GM23338 (cell line): Measurements from ENCODE around the gene PKIB. TPM values are rescaled to one million over a fixed set of nuclear protein-coding genes. Genes with fewer than 3 reads are reported as not detected.

Source experiments
- ATAC-seq: fragments of 200-7000 bp; cut with Tn5 transposase; 3 replicates; pipeline ENCODE4 v1.9.1; 2020
- DNase-seq: peaks from one replicate; pipeline ENCODE4 v3.0.0-alpha.2; 2015; ENCODE audit warnings: low spot score
- H2AFZ ChIP-seq: fragments of 200-600 bp; sonication (generic); 2 replicates; pipeline ENCODE4 v1.8.0; 2016; ENCODE audit warnings: antibody characterized with exemption, mild to moderate bottlenecking, moderate library complexity
- H3F3A ChIP-seq: fragments of 200-600 bp; sonication (generic); replicated peaks from 2 replicates; pipeline ENCODE4 v1.8.0; 2017; ENCODE audit warnings: antibody characterized with exemption, mixed run types, low read depth
- H3K27ac ChIP-seq: fragments of 200-600 bp; sonication (generic); 2 replicates; pipeline ENCODE4 v1.6.1; 2016; ENCODE audit warnings: low read depth
- H3K27me3 ChIP-seq: fragments of 200-600 bp; sonication (generic); 2 replicates; pipeline ENCODE4 v1.8.0; 2016; ENCODE audit warnings: mild to moderate bottlenecking, mixed run types, moderate library complexity; ENCODE audit not compliant: insufficient read depth
- H3K36me3 ChIP-seq: fragments of 200-600 bp; sonication (generic); 2 replicates; pipeline ENCODE4 v1.8.0; 2016; ENCODE audit warnings: mild to moderate bottlenecking; ENCODE audit not compliant: insufficient read depth
- H3K4me1 ChIP-seq: fragments of 200-600 bp; sonication (generic); 2 replicates; pipeline ENCODE4 v1.8.0; 2016; ENCODE audit warnings: mild to moderate bottlenecking, moderate library complexity; ENCODE audit not compliant: insufficient read depth
- H3K4me2 ChIP-seq: fragments of 200-600 bp; sonication (generic); 2 replicates; pipeline ENCODE4 v1.7.1; 2017; ENCODE audit warnings: mixed run types
- H3K4me3 ChIP-seq: fragments of 200-600 bp; sonication (generic); 2 replicates; pipeline ENCODE4 v1.6.1; 2016; ENCODE audit warnings: mixed run types
- H3K79me2 ChIP-seq: fragments of 200-600 bp; sonication (generic); replicated peaks from 2 replicates; pipeline ENCODE4 v1.8.0; 2017; ENCODE audit warnings: mild to moderate bottlenecking; ENCODE audit not compliant: insufficient read depth
- H3K9me2 ChIP-seq: fragments of 200-600 bp; sonication (generic); 2 replicates; pipeline ENCODE4 v1.8.0; 2017; ENCODE audit not compliant: insufficient read depth
- H4K20me1 ChIP-seq: fragments of 200-600 bp; sonication (generic); replicated peaks from 2 replicates; pipeline ENCODE4 v1.8.0; 2017; ENCODE audit warnings: mild to moderate bottlenecking; ENCODE audit not compliant: insufficient read depth
- H3K27ac Mint-ChIP-seq: 2 replicates; pipeline ENCODE4 v1.8.0; 2020; ENCODE audit warnings: inconsistent platforms, mild to moderate bottlenecking, moderate library complexity, mixed read lengths
- H3K27me3 Mint-ChIP-seq: 3 replicates; pipeline ENCODE4 v1.8.0; 2022; ENCODE audit warnings: low read depth, mild to moderate bottlenecking, moderate library complexity, mixed read lengths, inconsistent platforms; ENCODE audit not compliant: insufficient read depth, poor library complexity
- H3K36me3 Mint-ChIP-seq: 3 replicates; pipeline ENCODE4 v1.8.0; 2021; ENCODE audit warnings: low read depth, mild to moderate bottlenecking, inconsistent platforms, moderate library complexity, mixed read lengths
- H3K4me1 Mint-ChIP-seq: 3 replicates; pipeline ENCODE4 v1.8.0; 2020; ENCODE audit warnings: mild to moderate bottlenecking, inconsistent platforms, mixed read lengths
- H3K4me3 Mint-ChIP-seq: 3 replicates; pipeline ENCODE4 v1.8.0; 2021; ENCODE audit warnings: moderate library complexity, mild to moderate bottlenecking, inconsistent platforms, mixed read lengths
- H3K9me3 Mint-ChIP-seq: 3 replicates; pipeline ENCODE4 v1.8.0; 2020; ENCODE audit warnings: moderate library complexity, mild to moderate bottlenecking, inconsistent platforms, mixed read lengths
- CREB1 ChIP-seq: fragments of 250-450 bp; sonication (Bioruptor Pico); IDR thresholded peaks from 2 replicates; pipeline ENCODE4 v1.5.0; 2020; ENCODE audit warnings: low read depth, mild to moderate bottlenecking, moderate library complexity
- EZH2 ChIP-seq: fragments of 200-600 bp; sonication (generic); IDR thresholded peaks from one replicate; pipeline ENCODE4 v1.8.0; 2017; ENCODE audit warnings: antibody characterized with exemption, mild to moderate bottlenecking, low read depth; ENCODE audit not compliant: unreplicated experiment
- EZH2phosphoT487 ChIP-seq: fragments of 200-600 bp; sonication (generic); IDR thresholded peaks from one replicate; pipeline ENCODE4 v1.8.1; 2018; ENCODE audit warnings: antibody characterized with exemption; ENCODE audit not compliant: unreplicated experiment
- JUNB ChIP-seq: IDR thresholded peaks from one replicate; pipeline ENCODE4 v1.6.1; 2016; ENCODE audit warnings: antibody characterized with exemption; ENCODE audit not compliant: unreplicated experiment
- POLR2AphosphoS5 ChIP-seq: IDR thresholded peaks from 2 replicates; pipeline ENCODE4 v1.6.1; 2016; ENCODE audit warnings: antibody characterized with exemption, low read depth
- STAT1 ChIP-seq: IDR thresholded peaks from one replicate; pipeline ENCODE4 v1.6.1; 2016; ENCODE audit warnings: antibody characterized with exemption; ENCODE audit not compliant: unreplicated experiment
- ZNF114 ChIP-seq: fragments of 250-450 bp; sonication (Bioruptor Pico); IDR thresholded peaks from 2 replicates; pipeline ENCODE4 v1.5.0; 2020; ENCODE audit warnings: mild to moderate bottlenecking, moderate library complexity
- ZNF331 ChIP-seq: fragments of 250-450 bp; sonication (Bioruptor Pico); IDR thresholded peaks from 2 replicates; pipeline ENCODE4 v1.5.0; 2020; ENCODE audit warnings: low read depth, mild to moderate bottlenecking, moderate library complexity
- ZNF462 ChIP-seq: fragments of 250-450 bp; sonication (Bioruptor Pico); IDR thresholded peaks from 2 replicates; pipeline ENCODE4 v1.5.0; 2020; ENCODE audit warnings: mild to moderate bottlenecking, moderate library complexity
- polyA plus RNA-seq: library from polyadenylated mRNA; unstranded; fragments of >200 nt; fragmentation: Nextera tagmentation; extraction: Ambion mirVana; gene quantifications from 2 replicates; pipeline ENCODE4 v1.2.1, GENCODE V29; 2016
- total RNA-seq: library from RNA; depleted of rRNA; stranded (reverse); fragments of >200 nt; shearing (Covaris generic); gene quantifications from 2 replicates; pipeline ENCODE4 v1.2.3, GENCODE V29; 2014
- TF ChIP-seq, protein P1 (sequence below): IDR thresholded peaks from 2 replicates; pipeline ENCODE4 v1.6.1; 2016; ENCODE audit warnings: antibody characterized with exemption
- TF ChIP-seq, protein P2 (sequence below): IDR thresholded peaks from one replicate; pipeline ENCODE4 v1.6.1; 2018; ENCODE audit warnings: antibody characterized with exemption; ENCODE audit not compliant: unreplicated experiment
- TF ChIP-seq, protein P3 (sequence below), 2 experiments: fragments of 200-600 bp in 1 of 2; sonication (generic) in 1 of 2; conservative IDR thresholded peaks; 2 replicates each; pipeline versions ENCODE4 v1.5.1 to v1.6.1; 2016 to 2017; ENCODE audit warnings: antibody characterized with exemption in 2 of 2, low read depth in 2 of 2, mild to moderate bottlenecking in 2 of 2, moderate library complexity in 1 of 2

PKIB gene
- total and polyA plus RNA-seq, 2 experiments from 2014 or later, result 125 to 170 TPM

- TF ChIP-seq, protein P1, sequence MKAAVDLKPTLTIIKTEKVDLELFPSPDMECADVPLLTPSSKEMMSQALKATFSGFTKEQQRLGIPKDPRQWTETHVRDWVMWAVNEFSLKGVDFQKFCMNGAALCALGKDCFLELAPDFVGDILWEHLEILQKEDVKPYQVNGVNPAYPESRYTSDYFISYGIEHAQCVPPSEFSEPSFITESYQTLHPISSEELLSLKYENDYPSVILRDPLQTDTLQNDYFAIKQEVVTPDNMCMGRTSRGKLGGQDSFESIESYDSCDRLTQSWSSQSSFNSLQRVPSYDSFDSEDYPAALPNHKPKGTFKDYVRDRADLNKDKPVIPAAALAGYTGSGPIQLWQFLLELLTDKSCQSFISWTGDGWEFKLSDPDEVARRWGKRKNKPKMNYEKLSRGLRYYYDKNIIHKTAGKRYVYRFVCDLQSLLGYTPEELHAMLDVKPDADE, result no peak
These were observed 150.1 kb downstream of the PKIB start (continued) for GRCh38 chr6:122760330-122760729.

DNA sequence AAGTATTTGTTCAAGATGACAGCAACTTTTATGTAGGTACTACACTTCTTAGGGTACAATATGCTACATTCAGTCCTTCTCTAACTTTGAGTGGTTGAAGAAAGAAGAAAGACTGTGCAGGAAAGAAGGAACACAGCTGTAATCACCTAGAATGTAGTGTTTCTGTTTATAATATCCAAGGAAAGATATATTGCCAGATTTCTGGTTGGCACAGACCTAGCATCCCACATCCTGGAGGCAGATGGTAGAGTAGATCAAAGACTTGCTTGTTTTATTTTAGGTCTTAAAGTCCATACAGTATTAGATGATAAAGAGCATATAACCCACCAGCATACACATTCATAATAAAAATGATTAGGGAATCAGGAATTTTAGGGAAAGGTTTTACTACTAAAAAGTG is 156.1 kb downstream of the PKIB start:
- TF ChIP-seq, protein P2, sequence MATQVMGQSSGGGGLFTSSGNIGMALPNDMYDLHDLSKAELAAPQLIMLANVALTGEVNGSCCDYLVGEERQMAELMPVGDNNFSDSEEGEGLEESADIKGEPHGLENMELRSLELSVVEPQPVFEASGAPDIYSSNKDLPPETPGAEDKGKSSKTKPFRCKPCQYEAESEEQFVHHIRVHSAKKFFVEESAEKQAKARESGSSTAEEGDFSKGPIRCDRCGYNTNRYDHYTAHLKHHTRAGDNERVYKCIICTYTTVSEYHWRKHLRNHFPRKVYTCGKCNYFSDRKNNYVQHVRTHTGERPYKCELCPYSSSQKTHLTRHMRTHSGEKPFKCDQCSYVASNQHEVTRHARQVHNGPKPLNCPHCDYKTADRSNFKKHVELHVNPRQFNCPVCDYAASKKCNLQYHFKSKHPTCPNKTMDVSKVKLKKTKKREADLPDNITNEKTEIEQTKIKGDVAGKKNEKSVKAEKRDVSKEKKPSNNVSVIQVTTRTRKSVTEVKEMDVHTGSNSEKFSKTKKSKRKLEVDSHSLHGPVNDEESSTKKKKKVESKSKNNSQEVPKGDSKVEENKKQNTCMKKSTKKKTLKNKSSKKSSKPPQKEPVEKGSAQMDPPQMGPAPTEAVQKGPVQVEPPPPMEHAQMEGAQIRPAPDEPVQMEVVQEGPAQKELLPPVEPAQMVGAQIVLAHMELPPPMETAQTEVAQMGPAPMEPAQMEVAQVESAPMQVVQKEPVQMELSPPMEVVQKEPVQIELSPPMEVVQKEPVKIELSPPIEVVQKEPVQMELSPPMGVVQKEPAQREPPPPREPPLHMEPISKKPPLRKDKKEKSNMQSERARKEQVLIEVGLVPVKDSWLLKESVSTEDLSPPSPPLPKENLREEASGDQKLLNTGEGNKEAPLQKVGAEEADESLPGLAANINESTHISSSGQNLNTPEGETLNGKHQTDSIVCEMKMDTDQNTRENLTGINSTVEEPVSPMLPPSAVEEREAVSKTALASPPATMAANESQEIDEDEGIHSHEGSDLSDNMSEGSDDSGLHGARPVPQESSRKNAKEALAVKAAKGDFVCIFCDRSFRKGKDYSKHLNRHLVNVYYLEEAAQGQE, result no peak
- TF ChIP-seq CREB1 (no peak), EZH2phosphoT487 (no peak), ZNF331 (CRISPR knock-in tag) (no peak), ZNF462 (CRISPR knock-in tag) (no peak), EZH2 (no peak), STAT1 (no peak), JUNB (no peak), POLR2AphosphoS5 (no peak), ZNF114 (CRISPR knock-in tag) (no peak)
- TF ChIP-seq, protein P3, sequence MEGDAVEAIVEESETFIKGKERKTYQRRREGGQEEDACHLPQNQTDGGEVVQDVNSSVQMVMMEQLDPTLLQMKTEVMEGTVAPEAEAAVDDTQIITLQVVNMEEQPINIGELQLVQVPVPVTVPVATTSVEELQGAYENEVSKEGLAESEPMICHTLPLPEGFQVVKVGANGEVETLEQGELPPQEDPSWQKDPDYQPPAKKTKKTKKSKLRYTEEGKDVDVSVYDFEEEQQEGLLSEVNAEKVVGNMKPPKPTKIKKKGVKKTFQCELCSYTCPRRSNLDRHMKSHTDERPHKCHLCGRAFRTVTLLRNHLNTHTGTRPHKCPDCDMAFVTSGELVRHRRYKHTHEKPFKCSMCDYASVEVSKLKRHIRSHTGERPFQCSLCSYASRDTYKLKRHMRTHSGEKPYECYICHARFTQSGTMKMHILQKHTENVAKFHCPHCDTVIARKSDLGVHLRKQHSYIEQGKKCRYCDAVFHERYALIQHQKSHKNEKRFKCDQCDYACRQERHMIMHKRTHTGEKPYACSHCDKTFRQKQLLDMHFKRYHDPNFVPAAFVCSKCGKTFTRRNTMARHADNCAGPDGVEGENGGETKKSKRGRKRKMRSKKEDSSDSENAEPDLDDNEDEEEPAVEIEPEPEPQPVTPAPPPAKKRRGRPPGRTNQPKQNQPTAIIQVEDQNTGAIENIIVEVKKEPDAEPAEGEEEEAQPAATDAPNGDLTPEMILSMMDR (conservative IDR thresholded peaks at IDR 0.05; ENCODE audit: low read depth in 2 of 2), result no peak
- TF ChIP-seq, protein P1, result no peak
- Histone ChIP-seq H3F3A (no peaks in the 10 kb centered on the region), H3K79me2 (no peaks in the 10 kb centered on the region), H2AFZ (no peak overlapping the region), H4K20me1 (no peaks in the 10 kb centered on the region; the same call in 1 of the 2 replicates), H3K4me3 (no peak overlapping the region), H3K27me3 (peaks cover 3% of the 10 kb centered on the region; the same call in 1 of the 2 replicates), H3K4me2 (no peak overlapping the region), H3K9me2 (no peaks in the 10 kb centered on the region), H3K4me1 (no peaks in the 10 kb centered on the region), H3K27ac (no peak overlapping the region), H3K36me3 (no peaks in the 10 kb centered on the region)
- Mint-ChIP-seq H3K36me3 (no peaks in the 10 kb centered on the region), H3K27me3 (no peaks in the 10 kb centered on the region), H3K4me1 (peaks cover 6% of the 10 kb centered on the region), H3K27ac (no peak overlapping the region), H3K4me3 (no peak overlapping the region), H3K9me3 (no peaks in the 10 kb centered on the region)
- ATAC-seq (no peak), DNase-seq (no peak)
